ENCODE measurements around the gene UNC5C. TPM values are rescaled to one million over a fixed set of nuclear protein-coding genes. Genes with fewer than 3 reads are reported as not detected.

Gene UNC5C
- total and polyA plus RNA-seq, 4 donors = 0.63 to 11.2 (median 8.6) TPM

DNA sequence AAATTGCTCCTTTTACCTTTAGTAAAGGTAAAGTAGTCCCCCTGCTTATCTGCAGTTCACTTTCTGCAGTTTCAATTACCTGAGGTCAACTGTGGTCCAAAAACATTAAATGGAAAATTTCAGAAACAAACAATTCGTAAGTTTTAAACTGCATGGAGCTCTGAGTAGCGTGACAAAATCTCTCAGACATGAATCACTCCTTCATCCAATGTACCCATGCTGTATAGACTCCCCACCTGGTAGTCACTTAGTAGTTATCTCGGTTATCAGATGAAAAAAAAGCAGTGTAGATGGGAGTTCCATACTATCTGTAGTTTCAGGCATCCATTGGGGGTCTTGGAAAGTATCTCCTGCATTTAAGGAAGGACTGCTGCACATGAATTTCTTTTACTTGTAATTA is 7.7 kb downstream of the UNC5C start:
- H3K36me3 ChIP-seq (ENCODE audit: control insufficient read depth in 1 of 2, insufficient read depth in 2 of 2, low read length in 1 of 2) = no peaks in the 10 kb centered on the region
- H3K27ac ChIP-seq (ENCODE audit: low read depth in 1 of 2, low read length in 2 of 2) = peak overlapping the region in 1 of 2 donors; percentile 90
- no peak for DNase-seq
- WGBS, 2 donors = 32 to 40% methylated on average over 3 of the region's 3 CpGs
- no peak for ATAC-seq (ENCODE audit: low FRiP score)
- intact Hi-C loops (cut with DNase I) = loop anchor here in 1 of 2 donors (10.0 kb wide), 1 partner anchor 376 kb away; no protein-coding TSS in a partner anchor
- H3K9me3 ChIP-seq (ENCODE audit: control insufficient read depth, low read length) = no peaks in the 10 kb centered on the region
- peaks cover 0 to 2% of the 10 kb centered on the region in 2 donors for H3K4me1 ChIP-seq (ENCODE audit: control insufficient read depth in 1 of 2, insufficient read depth in 2 of 2, low read length in 2 of 2)
- H3K27me3 ChIP-seq (ENCODE audit: control insufficient read depth in 1 of 2, insufficient read depth in 2 of 2, low read length in 1 of 2) = no peaks in the 10 kb centered on the region
- peak overlapping the region in 1 of 2 donors; percentile 36 for H3K4me3 ChIP-seq (ENCODE audit: low read length in 2 of 2)

GRCh38 chr4:95540227-95540626 is 8.5 kb downstream of the UNC5C start:
- intact Hi-C loops (cut with DNase I) = loop anchor here in 1 of 2 donors (10.0 kb wide), 1 partner anchor 375 kb away; no protein-coding TSS in a partner anchor
- H3K9me3 ChIP-seq (ENCODE audit: control insufficient read depth, low read length) = no peaks in the 10 kb centered on the region
- peak overlapping the region in 1 of 2 donors; percentile 26 for H3K4me3 ChIP-seq (ENCODE audit: low read length in 2 of 2)
- ATAC-seq (ENCODE audit: low FRiP score) = no peak
- WGBS, 2 donors = 33 to 37% methylated on average over 3 of the region's 3 CpGs
- no peaks in the 10 kb centered on the region for H3K27me3 ChIP-seq (ENCODE audit: control insufficient read depth in 1 of 2, insufficient read depth in 2 of 2, low read length in 1 of 2)
- H3K36me3 ChIP-seq (ENCODE audit: control insufficient read depth in 1 of 2, insufficient read depth in 2 of 2, low read length in 1 of 2) = no peaks in the 10 kb centered on the region
- DNase-seq = no peak
- peaks cover 0 to 2% of the 10 kb centered on the region in 2 donors for H3K4me1 ChIP-seq (ENCODE audit: control insufficient read depth in 1 of 2, insufficient read depth in 2 of 2, low read length in 2 of 2)
- peak overlapping the region in 1 of 2 donors; percentile 87 for H3K27ac ChIP-seq (ENCODE audit: low read depth in 1 of 2, low read length in 2 of 2)

DNA sequence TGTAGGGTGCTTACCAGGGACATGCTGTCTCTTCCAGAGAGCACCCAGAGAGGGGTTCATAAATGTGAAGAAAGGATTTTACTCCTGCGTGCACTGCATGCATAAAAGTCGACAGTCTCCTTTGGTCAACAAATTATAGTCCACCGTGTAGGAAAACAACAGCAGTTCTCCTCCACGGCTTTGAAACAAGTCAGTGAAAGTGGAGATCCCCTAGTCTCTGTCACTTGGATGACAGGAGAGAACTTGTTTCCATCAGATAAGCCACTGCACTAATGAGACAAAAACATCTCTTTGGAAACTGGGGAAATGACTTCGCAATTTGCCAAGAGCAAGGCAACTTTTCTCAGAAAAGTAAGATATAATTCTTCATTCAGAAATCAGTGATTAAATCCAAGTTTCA is 9.7 kb downstream of the UNC5C start:
- no peak for ATAC-seq (ENCODE audit: low FRiP score)
- H3K27ac ChIP-seq (ENCODE audit: low read depth in 1 of 2, low read length in 2 of 2) = peak overlapping the region; percentile 84 to 86
- no peak overlapping the region for H3K4me3 ChIP-seq (ENCODE audit: low read length in 2 of 2)

DNA sequence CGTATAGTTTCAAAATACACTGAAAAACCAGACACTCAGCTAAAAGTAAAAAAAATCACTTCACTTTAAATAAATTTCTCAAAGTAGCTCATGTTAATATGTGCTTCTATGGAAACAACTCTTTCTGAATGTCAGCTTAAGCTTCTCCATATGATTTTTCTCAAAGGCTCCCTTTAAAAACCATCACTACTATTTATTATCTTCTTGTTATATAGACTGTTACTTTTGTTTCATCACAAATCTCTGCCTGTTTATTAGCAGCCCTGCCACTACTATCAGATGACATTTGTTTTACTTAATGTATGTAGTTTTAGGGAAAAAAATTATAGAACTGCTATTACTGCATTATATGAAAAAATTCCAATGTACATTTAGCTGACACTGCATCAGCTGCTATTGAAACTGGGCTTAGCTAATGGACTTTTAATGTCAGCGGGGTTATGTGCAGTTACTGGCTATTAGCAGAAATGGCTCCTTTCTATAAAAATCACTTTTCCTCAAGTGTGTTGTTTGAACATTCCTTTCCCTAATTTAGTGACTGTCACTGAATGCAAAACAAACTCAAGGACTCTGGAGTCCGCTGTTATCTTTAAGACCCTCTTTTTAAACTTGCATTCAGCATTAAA is 10.8 kb downstream of the UNC5C start:
- WGBS, 2 donors = 45 to 49% methylated on average over 3 of the region's 3 CpGs
- Histone ChIP-seq H3K9me3 (ENCODE audit: control insufficient read depth, low read length) (no peaks in the 10 kb centered on the region), H3K27me3 (ENCODE audit: control insufficient read depth in 1 of 2, insufficient read depth in 2 of 2, low read length in 1 of 2) (no peaks in the 10 kb centered on the region), H3K36me3 (ENCODE audit: control insufficient read depth in 1 of 2, insufficient read depth in 2 of 2, low read length in 1 of 2) (no peaks in the 10 kb centered on the region), H3K4me1 (ENCODE audit: control insufficient read depth in 1 of 2, insufficient read depth in 2 of 2, low read length in 2 of 2) (peaks cover 0 to 2% of the 10 kb centered on the region in 2 donors), H3K4me3 (ENCODE audit: low read length in 2 of 2) (peak overlapping the region; percentile 6 to 10), H3K27ac (ENCODE audit: low read depth in 1 of 2, low read length in 2 of 2) (peak overlapping the region in 1 of 2 donors; percentile 87)
- DNase-seq (no peak), ATAC-seq (ENCODE audit: low FRiP score) (no peak)
- intact Hi-C loops (cut with DNase I) = no loop called here

More for the DNA sequence above, 9.7 kb downstream of the UNC5C start:
- DNase-seq = no peak
- Histone ChIP-seq H3K9me3 (ENCODE audit: control insufficient read depth, low read length) (no peaks in the 10 kb centered on the region), H3K4me1 (ENCODE audit: control insufficient read depth in 1 of 2, insufficient read depth in 2 of 2, low read length in 2 of 2) (peaks cover 0 to 2% of the 10 kb centered on the region in 2 donors), H3K27me3 (ENCODE audit: control insufficient read depth in 1 of 2, insufficient read depth in 2 of 2, low read length in 1 of 2) (no peaks in the 10 kb centered on the region), H3K36me3 (ENCODE audit: control insufficient read depth in 1 of 2, insufficient read depth in 2 of 2, low read length in 1 of 2) (no peaks in the 10 kb centered on the region)
- 39 to 55% methylated on average over 5 of the region's 5 CpGs for WGBS, 2 donors
- intact Hi-C loops (cut with DNase I) = no loop called here

- Histone ChIP-seq H3K4me3 (ENCODE audit: low read length in 2 of 2) (peak overlapping the region in 1 of 2 donors; percentile 51), H3K4me1 (ENCODE audit: control insufficient read depth in 1 of 2, insufficient read depth in 2 of 2, low read length in 2 of 2) (peaks cover 0 to 4% of the 10 kb centered on the region in 2 donors), H3K36me3 (ENCODE audit: control insufficient read depth in 1 of 2, insufficient read depth in 2 of 2, low read length in 1 of 2) (no peaks in the 10 kb centered on the region), H3K9me3 (ENCODE audit: control insufficient read depth, low read length) (no peaks in the 10 kb centered on the region), H3K27me3 (ENCODE audit: control insufficient read depth in 1 of 2, insufficient read depth in 2 of 2, low read length in 1 of 2) (no peaks in the 10 kb centered on the region), H3K27ac (ENCODE audit: low read depth in 1 of 2, low read length in 2 of 2) (peak overlapping the region; percentile 12 to 87)
- 35 to 51% methylated on average over 8 of the region's 8 CpGs for WGBS, 2 donors
- no peak for DNase-seq
- peak; percentile 40 for ATAC-seq (ENCODE audit: low FRiP score)
- intact Hi-C loops (cut with DNase I) = no loop called here
Observed at GRCh38 chr4:95537191-95537590, 11.6 kb downstream of the UNC5C start.

GRCh38 chr4:95536650-95537049 is 12.1 kb downstream of the UNC5C start:
- Histone ChIP-seq H3K36me3 (ENCODE audit: control insufficient read depth in 1 of 2, insufficient read depth in 2 of 2, low read length in 1 of 2) (no peaks in the 10 kb centered on the region), H3K4me3 (ENCODE audit: low read length in 2 of 2) (peak overlapping the region; percentile 26 to 51), H3K27ac (ENCODE audit: low read depth in 1 of 2, low read length in 2 of 2) (no peak overlapping the region), H3K9me3 (ENCODE audit: control insufficient read depth, low read length) (no peaks in the 10 kb centered on the region), H3K4me1 (ENCODE audit: control insufficient read depth in 1 of 2, insufficient read depth in 2 of 2, low read length in 2 of 2) (peaks cover 0 to 4% of the 10 kb centered on the region in 2 donors), H3K27me3 (ENCODE audit: control insufficient read depth in 1 of 2, insufficient read depth in 2 of 2, low read length in 1 of 2) (no peaks in the 10 kb centered on the region)
- no peak for ATAC-seq (ENCODE audit: low FRiP score)
- intact Hi-C loops (cut with DNase I) = no loop called here
- 34 to 46% methylated on average over 2 of the region's 2 CpGs for WGBS, 2 donors
- DNase-seq = no peak

- no peak for DNase-seq
- ATAC-seq (ENCODE audit: low FRiP score) = no peak
- H3K9me3 ChIP-seq (ENCODE audit: control insufficient read depth, low read length) = no peaks in the 10 kb centered on the region
- H3K4me3 ChIP-seq (ENCODE audit: low read length in 2 of 2) = no peak overlapping the region
- H3K27ac ChIP-seq (ENCODE audit: low read depth in 1 of 2, low read length in 2 of 2) = no peak overlapping the region
- peaks cover 0 to 4% of the 10 kb centered on the region in 2 donors for H3K4me1 ChIP-seq (ENCODE audit: control insufficient read depth in 1 of 2, insufficient read depth in 2 of 2, low read length in 2 of 2)
- WGBS, 2 donors = 37 to 49% methylated on average over 4 of the region's 4 CpGs
- no peaks in the 10 kb centered on the region for H3K27me3 ChIP-seq (ENCODE audit: control insufficient read depth in 1 of 2, insufficient read depth in 2 of 2, low read length in 1 of 2)
- intact Hi-C loops (cut with DNase I) = no loop called here
- no peaks in the 10 kb centered on the region for H3K36me3 ChIP-seq (ENCODE audit: control insufficient read depth in 1 of 2, insufficient read depth in 2 of 2, low read length in 1 of 2)
Observed at GRCh38 chr4:95535180-95535579, 13.6 kb downstream of the UNC5C start.

DNA sequence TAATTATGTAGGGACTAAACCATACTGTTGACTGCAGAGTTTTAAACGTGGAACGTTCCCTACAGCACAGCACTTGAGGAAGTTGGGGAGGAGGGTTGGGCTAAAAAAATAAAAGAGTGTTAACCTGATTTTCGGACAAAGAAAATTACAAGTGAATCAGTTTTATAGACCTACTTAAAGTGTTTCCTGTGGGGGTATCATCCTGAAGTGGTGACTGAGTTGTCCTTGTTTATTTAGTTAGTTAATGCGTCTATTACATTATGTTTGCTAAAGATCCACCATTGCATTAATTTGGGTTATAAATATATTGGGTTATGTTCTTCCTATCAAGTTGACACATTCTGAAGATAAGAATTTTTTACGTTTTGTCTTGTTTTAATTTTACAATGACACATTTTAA is 14.7 kb downstream of the UNC5C start:
- Histone ChIP-seq H3K9me3 (ENCODE audit: control insufficient read depth, low read length) (no peaks in the 10 kb centered on the region), H3K27me3 (ENCODE audit: control insufficient read depth in 1 of 2, insufficient read depth in 2 of 2, low read length in 1 of 2) (no peaks in the 10 kb centered on the region), H3K36me3 (ENCODE audit: control insufficient read depth in 1 of 2, insufficient read depth in 2 of 2, low read length in 1 of 2) (no peaks in the 10 kb centered on the region), H3K4me1 (ENCODE audit: control insufficient read depth in 1 of 2, insufficient read depth in 2 of 2, low read length in 2 of 2) (peaks cover 0 to 4% of the 10 kb centered on the region in 2 donors), H3K27ac (ENCODE audit: low read depth in 1 of 2, low read length in 2 of 2) (no peak overlapping the region), H3K4me3 (ENCODE audit: low read length in 2 of 2) (no peak overlapping the region)
- DNase-seq (no peak), ATAC-seq (ENCODE audit: low FRiP score) (no peak)
- intact Hi-C loops (cut with DNase I) = no loop called here
- 34 to 49% methylated on average over 5 of the region's 5 CpGs for WGBS, 2 donors

DNA sequence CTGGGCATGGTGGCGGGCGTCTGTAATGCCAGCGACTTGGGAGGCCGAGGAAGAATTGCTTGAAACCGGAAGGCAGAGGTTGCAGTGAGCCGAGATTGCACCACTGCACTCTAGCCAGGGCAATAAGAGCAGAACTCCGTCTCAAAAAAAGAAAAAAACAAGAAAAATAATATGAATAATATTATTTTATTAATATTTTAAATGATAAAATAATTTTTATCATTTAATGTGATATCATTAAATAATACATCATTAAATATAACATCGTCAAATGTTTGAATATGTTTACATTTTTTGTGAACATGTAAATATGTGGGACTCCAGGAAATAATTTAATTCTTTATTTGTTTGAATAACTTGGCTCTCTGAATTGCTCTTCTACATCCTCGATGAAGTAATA is 15.5 kb downstream of the UNC5C start:
- H3K36me3 ChIP-seq (ENCODE audit: control insufficient read depth in 1 of 2, insufficient read depth in 2 of 2, low read length in 1 of 2) = no peaks in the 10 kb centered on the region
- no peak overlapping the region for H3K4me3 ChIP-seq (ENCODE audit: low read length in 2 of 2)
- H3K27me3 ChIP-seq (ENCODE audit: control insufficient read depth in 1 of 2, insufficient read depth in 2 of 2, low read length in 1 of 2) = no peaks in the 10 kb centered on the region
- WGBS, 2 donors = 80 to 88% methylated on average over 9 of the region's 9 CpGs
- no peaks in the 10 kb centered on the region for H3K9me3 ChIP-seq (ENCODE audit: control insufficient read depth, low read length)
- DNase-seq (no peak), ATAC-seq (ENCODE audit: low FRiP score) (no peak)
- intact Hi-C loops (cut with DNase I) = no loop called here
- H3K27ac ChIP-seq (ENCODE audit: low read depth in 1 of 2, low read length in 2 of 2) = no peak overlapping the region
- peaks cover 0 to 4% of the 10 kb centered on the region in 2 donors for H3K4me1 ChIP-seq (ENCODE audit: control insufficient read depth in 1 of 2, insufficient read depth in 2 of 2, low read length in 2 of 2)
